ENCODE measurements around the gene KIF2C.

DNA sequence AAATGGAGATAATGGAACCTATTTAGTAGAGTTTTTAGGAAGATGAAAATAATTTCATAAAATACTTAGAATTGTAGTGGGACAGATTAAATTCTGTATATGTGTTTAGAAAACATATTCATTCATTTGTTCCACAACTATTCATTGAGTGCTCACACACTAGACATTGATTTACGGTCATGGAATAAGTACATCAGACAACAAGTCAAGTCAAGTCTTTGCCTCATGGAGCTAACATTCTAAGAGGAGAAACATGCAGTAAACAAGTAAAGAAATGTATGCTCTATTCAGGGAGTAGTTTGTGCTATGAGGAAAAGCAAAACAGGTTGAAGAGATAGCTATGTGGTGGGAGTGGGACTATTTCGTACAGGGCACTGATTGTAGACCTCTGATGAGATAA lies 77.7 kb downstream of the KIF2C start:
- TF ChIP-seq, protein P1, sequence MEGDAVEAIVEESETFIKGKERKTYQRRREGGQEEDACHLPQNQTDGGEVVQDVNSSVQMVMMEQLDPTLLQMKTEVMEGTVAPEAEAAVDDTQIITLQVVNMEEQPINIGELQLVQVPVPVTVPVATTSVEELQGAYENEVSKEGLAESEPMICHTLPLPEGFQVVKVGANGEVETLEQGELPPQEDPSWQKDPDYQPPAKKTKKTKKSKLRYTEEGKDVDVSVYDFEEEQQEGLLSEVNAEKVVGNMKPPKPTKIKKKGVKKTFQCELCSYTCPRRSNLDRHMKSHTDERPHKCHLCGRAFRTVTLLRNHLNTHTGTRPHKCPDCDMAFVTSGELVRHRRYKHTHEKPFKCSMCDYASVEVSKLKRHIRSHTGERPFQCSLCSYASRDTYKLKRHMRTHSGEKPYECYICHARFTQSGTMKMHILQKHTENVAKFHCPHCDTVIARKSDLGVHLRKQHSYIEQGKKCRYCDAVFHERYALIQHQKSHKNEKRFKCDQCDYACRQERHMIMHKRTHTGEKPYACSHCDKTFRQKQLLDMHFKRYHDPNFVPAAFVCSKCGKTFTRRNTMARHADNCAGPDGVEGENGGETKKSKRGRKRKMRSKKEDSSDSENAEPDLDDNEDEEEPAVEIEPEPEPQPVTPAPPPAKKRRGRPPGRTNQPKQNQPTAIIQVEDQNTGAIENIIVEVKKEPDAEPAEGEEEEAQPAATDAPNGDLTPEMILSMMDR (IDR thresholded peaks at IDR 0.05): no peak
- TF ChIP-seq EZH2 (IDR thresholded peaks at IDR 0.05; ENCODE audit: borderline replicate concordance, insufficient read depth, low read depth, low read length, poor library complexity, severe bottlenecking): no peak

Measured in B cell (primary cell).